ENCODE measurements around the gene GPR32.

GRCh38 chr19:50725911-50726230, 44.4 kb upstream of the GPR32 start:
- TF ChIP-seq CTCF (IDR thresholded peaks at IDR 0.05) (no peak), POLR2A (IDR thresholded peaks at IDR 0.05) (no peak)

All from thyroid gland (tissue), 4 donors.